Body of pancreas (tissue), 4 donors: ENCODE measurements around the gene RNF212B.

Source experiments
- CTCF ChIP-seq, 7 experiments: fragments of 450-650 bp in 4 of 7; fragments of 200-600 bp in 3 of 7; sonication (generic) in 3 of 7; IDR thresholded peaks; one replicate each; pipeline ENCODE4 v1.5.1; 2016 to 2019; ENCODE audit warnings: antibody characterized with exemption in 7 of 7
- POLR2A ChIP-seq, 3 donors: fragments of 450-650 bp; IDR thresholded peaks; one replicate each; pipeline ENCODE4 v1.6.1; 2016; ENCODE audit warnings: antibody characterized with exemption in 3 of 3, mild to moderate bottlenecking in 2 of 3

- no peak for TF ChIP-seq CTCF (IDR thresholded peaks at IDR 0.05)
- no peak for TF ChIP-seq POLR2A (IDR thresholded peaks at IDR 0.05)
Observed at GRCh38 chr14:23307687-23308644, 70.2 kb downstream of the RNF212B start.
